Endodermal cell (in vitro differentiated cells): ENCODE data around the gene OTULIN. TPM values are rescaled to one million over a fixed set of nuclear protein-coding genes. Genes with fewer than 3 reads are reported as not detected.

Source experiments
- DNase-seq: peaks from one replicate; pipeline ENCODE4 v3.0.0-alpha.2; 2017
- H3K27ac ChIP-seq: 2 replicates; pipeline ENCODE4 v1.5.1; 2013; ENCODE audit warnings: mild to moderate bottlenecking, low read depth, low read length, moderate library complexity
- H3K27me3 ChIP-seq: 2 replicates; pipeline ENCODE4 v1.6.1; 2013; ENCODE audit warnings: mild to moderate bottlenecking, low read length, moderate library complexity; ENCODE audit not compliant: insufficient read depth, control insufficient read depth, poor library complexity, severe bottlenecking
- H3K36me3 ChIP-seq: 2 replicates; pipeline ENCODE4 v1.7.0; 2013; ENCODE audit warnings: mild to moderate bottlenecking, low read length, moderate library complexity; ENCODE audit not compliant: control insufficient read depth, insufficient read depth
- H3K4me1 ChIP-seq: one replicate; pipeline ENCODE4 v1.7.0; 2013; ENCODE audit warnings: low read length; ENCODE audit not compliant: control insufficient read depth, insufficient read depth
- H3K4me3 ChIP-seq: 2 replicates; pipeline ENCODE4 v1.5.1; 2013; ENCODE audit warnings: mild to moderate bottlenecking, low read length, moderate library complexity
- H3K9ac ChIP-seq: 2 replicates; pipeline ENCODE4 v1.6.1; 2013; ENCODE audit warnings: mild to moderate bottlenecking, low read length, moderate library complexity; ENCODE audit not compliant: poor library complexity, severe bottlenecking; ENCODE audit errors: extremely low read depth
- H3K9me3 ChIP-seq: 2 replicates; pipeline ENCODE4 v1.6.1; 2013; ENCODE audit warnings: mild to moderate bottlenecking, low read length, moderate library complexity; ENCODE audit not compliant: control insufficient read depth
- H3K27ac Mint-ChIP-seq: 2 replicates; pipeline ENCODE4 v1.8.0; 2020; ENCODE audit warnings: mixed read lengths
- H3K27me3 Mint-ChIP-seq: 2 replicates; pipeline ENCODE4 v1.8.0; 2021; ENCODE audit warnings: mild to moderate bottlenecking, mixed read lengths; ENCODE audit not compliant: insufficient read depth
- H3K36me3 Mint-ChIP-seq: 2 replicates; pipeline ENCODE4 v1.8.0; 2020; ENCODE audit warnings: low read depth, mixed read lengths
- H3K4me1 Mint-ChIP-seq: 2 replicates; pipeline ENCODE4 v1.8.0; 2020; ENCODE audit warnings: mixed read lengths
- H3K4me3 Mint-ChIP-seq: 2 replicates; pipeline ENCODE4 v1.8.0; 2020; ENCODE audit warnings: mild to moderate bottlenecking, moderate library complexity, mixed read lengths
- H3K9me3 Mint-ChIP-seq: 2 replicates; pipeline ENCODE4 v1.8.0; 2020; ENCODE audit warnings: mild to moderate bottlenecking, mixed read lengths
- CTCF ChIP-seq: fragments of 200-600 bp; sonication (generic); conservative IDR thresholded peaks from 2 replicates; pipeline ENCODE4 v1.5.0; 2021; ENCODE audit warnings: antibody characterized with exemption, mild to moderate bottlenecking
- WGBS, 2 experiments: methylation state at CpG; one replicate each; pipeline versions ENCODE4 v1.1.5 to v1.1.7; 2013; ENCODE audit warnings: missing lambda C conversion rate in 2 of 2, mixed read lengths in 1 of 2; ENCODE audit not compliant: insufficient coverage in 1 of 2, insufficient read length in 1 of 2; 5-methylcytosine and 5-hydroxymethylcytosine counted together
- total RNA-seq, 2 donors: library from RNA; stranded (reverse); fragmentation: NEBNext Ultra II Directional in 1 of 2; extraction: Animal tissue kit (Norgen Biotek cat#: 25700) in 1 of 2; gene quantifications; 2 replicates in 1 of 2; 3 replicates in 1 of 2; pipeline ENCODE4 v1.2.1, GENCODE V29; 2021

OTULIN gene
- total RNA-seq, 2 donors from 2014 or later = 36.4 to 43.2 TPM

- WGBS, 2 experiments = 84 to 89% methylated on average over 10 to 14 of the region's 14 CpGs
- Mint-ChIP-seq H3K9me3 (no peaks in the 10 kb centered on the region), H3K27me3 (no peaks in the 10 kb centered on the region), H3K4me1 (peaks cover 39% of the 10 kb centered on the region), H3K36me3 (no peaks in the 10 kb centered on the region), H3K27ac (peak overlapping the region; percentile 17), H3K4me3 (no peak overlapping the region)
- no peaks in the 10 kb centered on the region for H3K9me3 ChIP-seq
- DNase-seq = no peak
- H3K4me3 ChIP-seq = no peak overlapping the region
- peaks cover 17% of the 10 kb centered on the region for H3K4me1 ChIP-seq
- TF ChIP-seq CTCF = no peak
- H3K9ac ChIP-seq = no peak overlapping the region
- no peaks in the 10 kb centered on the region for H3K36me3 ChIP-seq
- no peak overlapping the region for H3K27ac ChIP-seq
- no peaks in the 10 kb centered on the region for H3K27me3 ChIP-seq
Observed at GRCh38 chr5:14726066-14726838, 61.7 kb downstream of the OTULIN start.

GRCh38 chr5:14727428-14727865, 62.9 kb downstream of the OTULIN start:
- peak overlapping the region; percentile 47 for H3K9ac ChIP-seq
- H3K9me3 ChIP-seq = no peaks in the 10 kb centered on the region
- no peaks in the 10 kb centered on the region for H3K27me3 Mint-ChIP-seq
- H3K36me3 ChIP-seq = no peaks in the 10 kb centered on the region
- H3K4me3 Mint-ChIP-seq = no peak overlapping the region
- no peaks in the 10 kb centered on the region for H3K36me3 Mint-ChIP-seq
- peaks cover 34% of the 10 kb centered on the region for H3K4me1 Mint-ChIP-seq
- no peaks in the 10 kb centered on the region for H3K9me3 Mint-ChIP-seq
- H3K27me3 ChIP-seq = no peaks in the 10 kb centered on the region
- H3K4me3 ChIP-seq = peak overlapping the region; percentile 37
- H3K4me1 ChIP-seq = peaks cover 17% of the 10 kb centered on the region
- TF ChIP-seq CTCF = peak; percentile 98
- DNase-seq = peak; percentile 93
- H3K27ac ChIP-seq = peak overlapping the region; percentile 78
- H3K27ac Mint-ChIP-seq = peak overlapping the region; percentile 85
- 2 to 14% methylated on average over 6 to 7 of the region's 7 CpGs for WGBS, 2 experiments

- Mint-ChIP-seq H3K4me3 (peak overlapping the region; percentile 33), H3K4me1 (peaks cover 34% of the 10 kb centered on the region), H3K27me3 (no peaks in the 10 kb centered on the region), H3K9me3 (no peaks in the 10 kb centered on the region), H3K27ac (peak overlapping the region; percentile 88), H3K36me3 (no peaks in the 10 kb centered on the region)
- H3K27ac ChIP-seq = peak overlapping the region; percentile 78
- H3K4me3 ChIP-seq = peak overlapping the region; percentile 37
- H3K36me3 ChIP-seq = no peaks in the 10 kb centered on the region
- peaks cover 17% of the 10 kb centered on the region for H3K4me1 ChIP-seq
- WGBS, 2 experiments = 61 to 67% methylated on average over 3 to 7 of the region's 7 CpGs
- H3K9me3 ChIP-seq = no peaks in the 10 kb centered on the region
- H3K9ac ChIP-seq = peak overlapping the region; percentile 47
- no peak for TF ChIP-seq CTCF
- H3K27me3 ChIP-seq = no peaks in the 10 kb centered on the region
- DNase-seq = no peak
Observed at GRCh38 chr5:14727928-14728458, 63.5 kb downstream of the OTULIN start.
